Measurements from ENCODE around the gene HYAL2. TPM values are rescaled to one million over a fixed set of nuclear protein-coding genes. Genes with fewer than 3 reads are reported as not detected.

HYAL2 gene
- total RNA-seq, 3 donors from 2014 or later = 66.0 to 215 (median 96.0) TPM

DNA sequence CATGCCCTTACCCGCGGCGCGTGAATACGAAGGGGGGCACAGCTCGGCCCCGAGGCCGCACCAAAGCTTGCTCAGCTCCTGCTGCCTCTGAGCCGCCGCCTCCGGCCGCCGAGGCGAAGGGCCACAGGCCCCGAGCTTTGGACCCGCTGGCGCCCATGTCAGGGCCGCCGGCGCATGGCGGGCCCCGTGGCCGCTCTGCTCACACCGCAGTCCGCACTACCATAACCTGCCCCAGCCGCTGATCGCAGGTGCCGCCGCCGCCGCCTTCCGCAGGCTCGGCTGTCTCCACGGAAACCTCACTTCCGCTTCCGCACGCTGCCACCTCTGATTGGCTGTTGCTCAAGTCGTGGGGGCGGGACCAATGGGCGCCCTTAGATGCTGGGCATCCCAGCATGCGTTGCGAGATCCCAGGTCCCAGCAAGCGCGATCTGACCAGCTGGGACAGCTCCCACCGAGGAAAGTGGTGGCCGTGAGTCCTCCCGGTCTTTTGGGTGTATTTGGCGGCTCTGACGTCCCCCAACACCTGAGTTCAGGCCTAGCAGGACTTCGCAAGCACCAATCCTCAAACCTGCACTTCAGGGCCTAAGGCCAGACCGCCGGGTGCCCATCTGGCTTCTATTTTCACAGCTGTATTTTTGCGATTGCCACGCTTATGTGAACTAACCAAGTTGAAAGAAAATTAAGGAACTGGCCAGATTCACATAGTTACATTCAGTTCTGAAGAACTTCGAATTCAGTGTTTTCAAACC lies 5.6 kb upstream of the HYAL2 start, which contains the start of gene TUSC2:
Gene TUSC2 (minus strand): TSS at position 281 of the 749 bp plus-strand sequence. CDS start 124 bp downstream, at position 157.
- intact Hi-C loops (cut with DNase I; ENCODE audit: low total_unique reads) = no loop called here
- H3K9me3 ChIP-seq = no peaks in the 10 kb centered on the region
- H3K27ac ChIP-seq = peak within 1 kb of the TSS; percentile 89 to 92
- TF ChIP-seq POLR2A (IDR thresholded peaks at IDR 0.05) (peak; percentile 56), POLR2AphosphoS5 (IDR thresholded peaks at IDR 0.05) (peak; percentile 62 to 91 (median 89))
- TF ChIP-seq, protein P1, sequence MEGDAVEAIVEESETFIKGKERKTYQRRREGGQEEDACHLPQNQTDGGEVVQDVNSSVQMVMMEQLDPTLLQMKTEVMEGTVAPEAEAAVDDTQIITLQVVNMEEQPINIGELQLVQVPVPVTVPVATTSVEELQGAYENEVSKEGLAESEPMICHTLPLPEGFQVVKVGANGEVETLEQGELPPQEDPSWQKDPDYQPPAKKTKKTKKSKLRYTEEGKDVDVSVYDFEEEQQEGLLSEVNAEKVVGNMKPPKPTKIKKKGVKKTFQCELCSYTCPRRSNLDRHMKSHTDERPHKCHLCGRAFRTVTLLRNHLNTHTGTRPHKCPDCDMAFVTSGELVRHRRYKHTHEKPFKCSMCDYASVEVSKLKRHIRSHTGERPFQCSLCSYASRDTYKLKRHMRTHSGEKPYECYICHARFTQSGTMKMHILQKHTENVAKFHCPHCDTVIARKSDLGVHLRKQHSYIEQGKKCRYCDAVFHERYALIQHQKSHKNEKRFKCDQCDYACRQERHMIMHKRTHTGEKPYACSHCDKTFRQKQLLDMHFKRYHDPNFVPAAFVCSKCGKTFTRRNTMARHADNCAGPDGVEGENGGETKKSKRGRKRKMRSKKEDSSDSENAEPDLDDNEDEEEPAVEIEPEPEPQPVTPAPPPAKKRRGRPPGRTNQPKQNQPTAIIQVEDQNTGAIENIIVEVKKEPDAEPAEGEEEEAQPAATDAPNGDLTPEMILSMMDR (IDR thresholded peaks at IDR 0.05) = peak in 1 of 3 donors; percentile 11
- peaks cover 0 to 8% of the 10 kb centered on the region in 2 donors for H3K4me1 ChIP-seq
- DNase-seq (ENCODE audit: low spot score in 2 of 2) = peak; percentile 97
- peaks cover 8% of the 10 kb centered on the region for H3K36me3 ChIP-seq
- peak within 1 kb of the TSS; percentile 97 to 100 (median 98) for H3K4me3 ChIP-seq
- H3K27me3 ChIP-seq = no peaks in the 10 kb centered on the region

DNA sequence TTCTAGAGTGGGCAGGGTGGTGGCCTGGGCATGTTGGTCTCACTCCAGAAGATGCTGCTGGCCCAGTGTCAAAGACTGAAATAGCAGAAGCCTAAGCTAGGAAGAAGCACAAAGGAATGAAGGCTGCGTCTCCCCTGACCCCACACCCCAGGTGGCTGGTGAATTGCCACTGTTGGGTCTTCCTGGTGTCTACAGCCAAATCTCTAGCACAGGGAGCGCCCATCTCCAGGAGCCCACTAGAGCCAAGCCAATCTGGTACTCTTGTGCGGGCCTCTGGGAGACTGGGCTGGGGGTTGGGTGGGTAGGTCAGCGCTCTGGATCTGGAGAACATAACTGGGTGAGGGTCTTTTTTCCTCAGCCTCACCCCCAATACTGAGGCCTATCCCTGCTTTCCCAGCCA lies 4.6 kb upstream of the HYAL2 start:
- H3K4me3 ChIP-seq = peak overlapping the region; percentile 97 to 100 (median 98)
- TF ChIP-seq, protein P1 (IDR thresholded peaks at IDR 0.05) = no peak
- TF ChIP-seq POLR2A (IDR thresholded peaks at IDR 0.05) (no peak), POLR2AphosphoS5 (IDR thresholded peaks at IDR 0.05) (no peak)
- peaks cover 8% of the 10 kb centered on the region for H3K36me3 ChIP-seq
- H3K27ac ChIP-seq = peak overlapping the region in 1 of 2 donors; percentile 89
- no peaks in the 10 kb centered on the region for H3K27me3 ChIP-seq
- intact Hi-C loops (cut with DNase I; ENCODE audit: low total_unique reads) = no loop called here
- DNase-seq (ENCODE audit: low spot score in 2 of 2) = no peak
- peaks cover 0 to 16% of the 10 kb centered on the region in 2 donors for H3K4me1 ChIP-seq
- H3K9me3 ChIP-seq = no peaks in the 10 kb centered on the region

DNA sequence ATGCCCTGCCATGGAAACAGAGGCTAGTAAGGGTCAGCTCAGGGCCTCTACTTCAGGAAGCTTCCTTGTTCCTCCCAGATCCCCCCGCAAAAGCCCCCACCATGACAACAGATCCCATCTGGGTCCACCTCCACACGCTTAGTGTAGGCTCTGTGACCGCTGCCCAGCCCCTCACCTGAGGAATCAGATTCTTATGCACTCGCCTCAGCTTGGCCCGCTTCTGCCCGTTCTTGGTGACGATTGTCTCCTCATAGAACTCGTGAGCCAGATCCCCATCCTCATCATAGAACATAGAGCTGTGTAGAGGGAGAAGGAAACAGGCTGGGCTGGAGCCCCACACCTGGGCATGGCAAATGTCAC lies 3.6 kb upstream of the HYAL2 start:
- no peak overlapping the region for H3K27ac ChIP-seq
- H3K4me1 ChIP-seq = peaks cover 0 to 20% of the 10 kb centered on the region in 2 donors
- no peak for DNase-seq (ENCODE audit: low spot score in 2 of 2)
- H3K9me3 ChIP-seq = no peaks in the 10 kb centered on the region
- intact Hi-C loops (cut with DNase I; ENCODE audit: low total_unique reads) = no loop called here
- TF ChIP-seq, protein P1 (IDR thresholded peaks at IDR 0.05) = no peak
- TF ChIP-seq POLR2AphosphoS5 (IDR thresholded peaks at IDR 0.05) (no peak), POLR2A (IDR thresholded peaks at IDR 0.05) (no peak)
- no peak overlapping the region for H3K4me3 ChIP-seq
- peaks cover 2% of the 10 kb centered on the region for H3K36me3 ChIP-seq
- H3K27me3 ChIP-seq = no peaks in the 10 kb centered on the region

DNA sequence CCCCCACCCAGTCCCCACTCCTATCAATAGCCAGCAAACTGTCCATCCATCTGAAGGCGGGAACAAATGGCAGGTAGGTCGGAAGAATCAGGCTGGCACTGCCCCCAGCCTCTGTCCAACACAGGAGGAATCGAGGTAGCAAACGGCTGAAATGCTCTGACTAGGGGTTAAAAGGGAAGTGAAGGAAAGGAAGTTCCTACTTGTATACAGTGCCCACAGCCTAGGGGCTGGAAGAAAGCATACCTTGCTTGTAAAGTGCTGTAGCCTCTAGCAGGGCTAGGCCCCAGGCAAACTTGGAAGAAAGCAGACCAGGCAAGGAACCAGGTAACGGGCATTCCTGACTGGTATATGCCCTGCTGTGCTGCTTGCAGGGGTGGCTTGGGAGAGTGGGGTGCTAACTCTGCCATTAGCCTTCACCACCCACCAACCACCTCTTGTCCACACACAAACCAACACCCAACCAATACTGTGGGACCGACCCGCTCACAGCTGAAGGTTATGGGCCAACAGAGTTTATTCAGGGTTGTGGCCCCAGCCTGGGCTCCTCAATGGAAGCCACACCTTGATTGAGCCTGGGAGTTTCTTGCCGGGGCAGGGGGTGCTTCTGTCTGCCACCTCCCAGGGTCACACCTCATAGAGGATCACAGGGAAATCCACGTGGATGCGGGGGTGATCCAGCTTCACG lies 3.1 kb upstream of the HYAL2 start:
- no peaks in the 10 kb centered on the region for H3K27me3 ChIP-seq
- H3K27ac ChIP-seq = peak overlapping the region; percentile 8 to 21
- no peaks in the 10 kb centered on the region for H3K36me3 ChIP-seq
- DNase-seq (ENCODE audit: low spot score in 2 of 2) = no peak
- H3K4me3 ChIP-seq = no peak overlapping the region
- H3K9me3 ChIP-seq = no peaks in the 10 kb centered on the region
- H3K4me1 ChIP-seq = peaks cover 0 to 20% of the 10 kb centered on the region in 2 donors
- TF ChIP-seq, protein P1 (IDR thresholded peaks at IDR 0.05) = no peak
- TF ChIP-seq POLR2AphosphoS5 (IDR thresholded peaks at IDR 0.05) (no peak), POLR2A (IDR thresholded peaks at IDR 0.05) (no peak)
- intact Hi-C loops (cut with DNase I; ENCODE audit: low total_unique reads) = no loop called here

DNA sequence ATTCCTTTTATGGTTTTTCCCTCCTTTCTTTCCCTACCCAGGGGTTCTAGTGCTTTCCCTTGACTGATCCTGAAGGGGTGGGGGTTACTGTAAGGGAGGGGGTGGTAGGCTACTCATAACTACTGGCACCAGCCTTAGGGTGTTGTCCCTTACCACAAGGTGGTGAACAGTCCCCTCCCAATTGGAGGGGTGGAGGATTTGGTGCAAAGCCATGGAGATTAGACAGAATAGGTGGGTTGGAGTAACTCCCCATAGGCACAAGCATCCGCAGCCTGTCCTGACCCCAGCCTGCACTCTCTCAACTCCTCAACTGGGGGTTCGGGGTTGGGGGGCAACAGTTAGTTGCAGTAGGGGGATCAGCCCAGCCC lies 2.6 kb upstream of the HYAL2 start:
- Histone ChIP-seq H3K4me1 (peaks cover under 1 to 23% of the 10 kb centered on the region in 2 donors), H3K9me3 (no peaks in the 10 kb centered on the region), H3K27ac (peak overlapping the region; percentile 8 to 31), H3K4me3 (no peak overlapping the region), H3K36me3 (no peaks in the 10 kb centered on the region), H3K27me3 (no peaks in the 10 kb centered on the region)
- DNase-seq (ENCODE audit: low spot score in 2 of 2) = no peak
- TF ChIP-seq POLR2AphosphoS5 (IDR thresholded peaks at IDR 0.05) = no peak
- TF ChIP-seq POLR2A (IDR thresholded peaks at IDR 0.05) = no peak
- TF ChIP-seq, protein P1 (IDR thresholded peaks at IDR 0.05) = no peak
- intact Hi-C loops (cut with DNase I; ENCODE audit: low total_unique reads) = no loop called here
